GM19324 (cell line): ENCODE results near the gene PLD2.

ENCODE experiments used
- ATAC-seq: cut with Tn5 transposase; IDR thresholded peaks from one replicate; pipeline ENCODE4 v1.9.1; 2021; ENCODE audit warnings: mild to moderate bottlenecking, moderate library complexity; ENCODE audit not compliant: unreplicated experiment, low FRiP score

Gene PLD2

DNA sequence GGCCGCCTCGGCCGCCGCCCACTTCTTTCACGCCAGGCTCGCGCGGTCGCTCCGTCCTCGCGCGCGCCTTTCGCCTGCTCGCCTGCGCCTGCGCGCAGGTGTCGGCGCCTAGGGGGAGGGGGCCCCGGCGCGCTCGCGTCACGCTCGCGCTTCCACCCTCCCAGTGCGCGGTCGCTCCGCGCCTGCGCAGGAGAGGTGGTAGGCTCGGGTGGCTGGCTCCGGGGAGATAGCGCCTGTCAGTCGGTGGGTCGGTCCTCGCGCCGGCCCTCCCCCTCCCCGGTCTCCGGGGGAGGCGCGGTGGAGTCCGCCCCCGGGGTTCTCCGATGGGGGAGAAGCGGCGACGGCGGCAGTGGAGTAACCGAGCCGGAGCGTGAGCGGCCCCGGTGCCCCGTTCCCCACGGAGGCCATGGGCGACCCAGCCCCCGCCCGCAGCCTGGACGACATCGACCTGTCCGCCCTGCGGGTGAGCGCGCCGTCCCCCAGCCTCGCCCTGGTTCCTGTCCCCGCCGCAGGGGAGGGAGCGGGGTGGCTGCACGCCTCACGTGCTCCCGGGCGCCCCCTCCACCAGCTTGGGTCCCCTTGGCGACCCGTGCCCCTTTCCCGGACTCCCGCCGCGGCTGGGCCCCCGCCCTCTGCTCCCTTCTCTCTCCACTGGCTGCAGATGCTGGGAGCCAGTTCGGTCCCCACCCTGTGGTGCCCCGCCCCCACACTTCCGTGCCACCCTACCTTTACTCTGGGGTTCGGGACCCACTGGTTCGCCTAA, 26.4 kb downstream of the PLD2 start, which contains the start of gene MINK1:
Gene MINK1, plus strand, starts transcription at position 163 of the 763 bp plus-strand sequence. Its CDS starts 244 bp downstream, at position 407.
- peak; percentile 97 for ATAC-seq

DNA sequence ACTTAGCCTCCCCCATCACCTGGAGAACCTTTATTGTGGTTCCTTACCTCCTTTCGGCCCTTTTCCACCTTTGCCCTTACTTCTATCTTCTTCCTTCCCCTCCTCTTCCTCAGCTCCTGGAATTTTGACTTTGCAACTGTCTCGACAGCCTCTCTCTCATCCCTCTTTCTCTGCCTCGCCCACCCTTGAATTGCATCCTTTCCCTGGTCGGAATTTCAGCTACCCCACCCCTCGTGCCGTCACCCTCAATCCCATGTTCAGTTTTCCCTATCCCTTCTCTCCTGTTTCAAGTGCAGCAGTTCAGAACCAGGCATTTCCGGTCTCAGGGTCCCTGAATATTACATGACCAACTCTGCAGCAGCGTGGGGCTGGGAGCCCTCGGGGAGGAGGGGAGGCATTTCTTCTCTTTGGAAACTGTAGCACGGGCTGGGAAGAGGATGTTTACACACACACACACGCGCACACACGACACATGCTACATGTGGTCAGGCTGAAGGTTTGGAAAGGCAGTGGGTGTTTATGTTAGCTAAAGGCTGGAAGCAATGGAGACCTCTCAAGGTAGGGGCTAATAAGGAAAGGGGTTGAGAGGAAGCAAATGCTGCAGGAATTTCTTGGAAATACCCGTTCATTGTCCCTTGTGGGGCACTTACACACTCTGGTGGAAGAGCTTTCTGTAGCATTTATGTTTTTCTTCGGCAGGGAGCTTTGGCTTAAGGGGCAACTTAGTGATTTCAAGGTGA, 27.2 kb downstream of the PLD2 start:
- ATAC-seq = no peak

DNA sequence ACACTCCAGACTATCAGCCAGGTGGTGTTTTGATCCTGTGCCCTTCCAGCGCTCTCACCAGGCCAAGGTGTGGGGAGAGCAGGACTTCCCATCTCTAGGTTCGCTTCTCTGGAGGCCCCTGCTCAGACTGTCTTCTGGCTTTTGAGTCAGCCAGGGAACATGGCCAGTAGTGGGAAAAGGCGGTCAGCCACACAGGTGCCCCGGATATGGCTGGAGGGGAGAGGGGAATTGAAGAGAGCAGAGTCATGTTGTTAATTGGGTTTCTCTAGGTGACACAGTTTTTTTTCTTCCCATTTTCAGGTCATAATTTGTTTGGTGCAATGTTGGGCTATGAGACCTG, 27.7 kb downstream of the PLD2 start:
- ATAC-seq = no peak

DNA sequence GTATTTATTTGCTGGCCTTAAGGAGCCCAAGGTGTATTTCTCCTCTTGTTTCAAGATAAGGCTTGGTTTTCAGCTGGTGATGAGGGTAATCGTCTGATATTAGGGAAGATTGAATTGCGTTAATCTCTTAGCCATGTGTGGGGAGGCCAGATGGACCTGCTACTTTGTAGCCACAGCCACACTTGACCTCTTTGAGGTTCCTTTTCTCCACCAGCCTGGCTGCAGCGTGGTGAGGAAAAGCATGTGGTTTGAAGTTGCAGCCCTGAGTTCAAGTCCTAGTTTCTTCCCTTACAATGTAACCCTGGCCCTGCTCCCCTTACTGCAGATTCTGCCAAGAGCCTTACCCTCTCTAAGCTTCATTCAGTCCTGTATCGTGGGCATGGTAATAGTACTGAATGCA, 29.3 kb downstream of the PLD2 start:
- no peak for ATAC-seq

DNA sequence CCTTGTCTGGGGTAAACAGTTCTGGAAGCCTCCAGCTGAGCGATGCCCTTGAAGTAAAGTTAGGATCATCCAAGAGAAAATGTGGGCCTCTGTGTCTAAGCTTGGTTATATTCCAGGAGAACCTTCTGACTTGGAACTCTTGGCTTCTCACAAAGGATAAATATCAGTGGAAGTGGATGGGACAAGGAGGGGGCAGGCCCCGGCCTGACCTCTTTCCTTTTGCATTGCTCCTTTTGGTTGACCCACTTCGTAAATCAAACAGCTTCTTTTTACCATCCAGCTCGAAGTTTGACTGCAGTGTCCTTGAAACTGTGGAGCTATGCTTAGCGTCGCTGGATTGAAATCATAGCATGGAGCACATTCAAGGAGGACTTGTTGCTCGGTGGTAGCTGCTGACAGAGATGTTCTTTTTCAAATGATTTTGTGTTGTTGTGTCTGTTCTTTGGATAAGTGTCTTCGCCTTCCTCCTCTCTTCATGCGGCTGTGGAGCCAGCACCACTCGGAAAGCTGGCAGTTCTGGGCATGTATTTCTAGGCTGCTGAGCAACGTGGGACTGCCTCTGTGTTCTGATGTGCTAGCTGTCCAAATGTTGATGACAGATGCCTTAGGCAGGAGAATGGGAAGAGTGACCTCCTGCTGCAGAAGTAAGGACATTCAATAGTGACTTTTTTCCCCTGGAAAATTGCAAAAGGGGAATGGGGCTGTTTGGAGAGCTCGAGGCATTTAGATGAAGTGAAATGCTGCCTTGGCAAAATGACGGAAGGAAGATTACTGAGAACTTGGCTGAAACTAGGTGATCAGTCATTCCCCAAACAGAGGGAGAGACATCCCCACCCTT, 30.7 kb downstream of the PLD2 start:
- no peak for ATAC-seq

DNA sequence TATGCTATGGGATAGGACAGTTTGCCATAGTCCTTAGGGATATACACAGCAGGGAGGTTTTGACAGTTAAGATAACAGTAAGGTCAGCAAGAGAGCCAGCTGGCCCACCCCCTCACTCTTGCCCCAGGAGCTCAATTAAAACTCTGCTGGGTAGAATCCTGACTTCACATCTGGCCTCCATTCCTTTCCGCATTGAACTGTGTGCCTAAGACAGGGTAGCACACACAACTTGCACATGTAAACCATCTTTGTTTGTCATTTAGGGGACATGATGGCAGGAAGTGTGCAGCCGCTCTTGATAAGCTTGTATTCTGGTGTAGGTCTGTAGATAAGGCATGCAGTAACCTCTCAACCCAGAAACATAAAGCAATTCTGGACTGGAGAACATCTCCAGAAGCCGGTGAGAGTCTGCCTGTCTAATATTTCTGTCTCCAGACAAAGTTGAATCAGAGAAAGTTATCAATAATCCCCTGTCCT, 31.4 kb downstream of the PLD2 start:
- no peak for ATAC-seq

DNA sequence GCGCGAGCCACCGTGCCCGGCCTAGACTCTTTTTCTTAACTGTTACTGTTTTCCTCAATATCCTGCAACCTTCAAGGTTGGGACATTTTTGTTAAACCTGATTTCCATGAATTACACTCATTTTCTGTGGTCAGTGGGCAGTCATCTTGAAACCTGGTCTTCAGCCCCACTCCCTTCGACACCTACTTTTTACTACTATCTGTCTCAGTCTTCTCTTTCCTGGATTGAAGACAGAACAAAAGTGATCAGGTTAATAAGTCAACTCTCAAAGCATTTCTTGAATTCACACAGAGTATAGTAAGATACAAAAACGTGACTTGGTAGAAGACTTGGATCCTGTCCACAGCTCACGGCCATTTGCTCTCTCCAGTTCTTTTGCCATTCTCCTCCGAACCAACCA, 32.3 kb downstream of the PLD2 start:
- ATAC-seq = no peak

DNA sequence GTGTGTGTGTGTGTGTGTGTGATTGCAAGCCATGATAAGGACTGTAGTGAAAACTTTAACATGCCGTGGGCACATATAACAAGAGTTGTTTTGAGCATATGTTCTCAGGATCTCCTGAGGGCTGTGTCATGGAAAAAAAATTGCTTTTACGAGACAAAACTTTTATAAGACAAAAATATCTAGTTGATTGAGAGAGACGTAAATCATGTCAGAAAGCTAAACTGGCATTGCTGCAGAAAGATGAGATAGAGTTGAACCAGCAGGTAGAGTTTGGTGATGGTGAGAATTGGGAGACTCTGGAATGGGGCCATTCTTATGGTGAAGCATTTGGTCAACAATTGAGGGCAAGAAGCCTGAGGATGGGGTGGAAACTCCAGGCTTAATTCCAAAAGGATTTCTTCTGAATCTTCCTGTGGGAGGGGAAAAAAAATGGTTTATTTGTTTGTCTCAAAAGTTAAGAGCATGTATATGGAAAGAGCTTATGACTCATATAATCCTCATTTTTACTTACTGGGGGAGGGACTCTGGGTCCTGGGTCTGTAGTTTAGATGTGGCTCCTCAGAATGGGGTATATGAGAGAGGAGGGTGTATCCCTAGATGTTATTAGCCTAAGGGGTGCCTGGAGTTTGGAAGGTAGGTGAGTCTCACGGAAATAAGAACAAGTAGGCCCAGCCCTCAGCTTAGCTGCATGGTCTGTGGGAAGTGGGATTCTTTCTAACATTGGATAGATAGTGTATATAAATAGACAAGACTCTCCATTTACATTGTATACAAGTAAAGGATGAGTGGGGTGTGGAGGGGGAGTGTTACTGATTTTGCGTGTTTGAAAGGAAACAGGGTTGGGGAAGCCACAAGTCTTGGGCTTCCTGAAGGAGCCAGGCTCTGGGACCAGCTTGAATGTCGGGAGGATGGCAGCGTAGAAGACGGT, 33.3 kb downstream of the PLD2 start:
- ATAC-seq = no peak

DNA sequence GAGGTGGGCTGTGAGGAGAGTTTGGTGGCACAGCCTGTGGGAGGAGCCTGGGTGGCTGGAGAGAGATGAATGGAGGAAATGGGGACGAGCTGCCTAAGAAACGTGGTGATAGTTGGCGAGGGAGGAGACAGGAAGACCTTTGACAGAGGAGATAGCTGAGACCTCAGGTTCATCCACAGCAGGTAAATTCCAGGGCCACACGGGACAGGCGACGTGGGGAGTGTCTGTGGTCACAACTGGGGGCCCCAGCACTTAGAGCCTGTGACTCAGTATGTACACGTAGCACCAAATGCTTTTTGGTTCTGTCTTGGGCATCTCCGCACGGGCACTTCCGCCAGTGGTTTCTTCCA, 33.9 kb downstream of the PLD2 start:
- no peak for ATAC-seq

DNA sequence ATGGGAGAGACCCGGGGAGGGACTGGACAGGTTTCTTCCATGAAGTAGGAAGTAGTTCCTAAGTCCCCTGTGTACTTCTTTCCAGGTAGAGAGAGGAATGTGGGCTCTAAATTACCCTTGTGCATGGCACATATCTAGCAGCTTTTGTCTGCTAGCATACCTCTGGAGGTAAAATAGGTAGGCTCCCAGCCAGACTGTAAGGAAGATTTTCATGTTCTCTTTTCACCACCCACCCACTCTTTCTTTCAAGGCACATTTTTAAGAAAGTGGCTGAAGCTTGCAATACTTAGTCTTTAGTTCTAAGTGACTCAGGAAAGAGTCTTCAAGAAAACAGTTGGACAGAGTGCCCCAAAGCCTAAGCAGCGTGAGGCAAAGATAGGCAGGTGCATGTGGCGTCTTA, 35.4 kb downstream of the PLD2 start:
- ATAC-seq = no peak

DNA sequence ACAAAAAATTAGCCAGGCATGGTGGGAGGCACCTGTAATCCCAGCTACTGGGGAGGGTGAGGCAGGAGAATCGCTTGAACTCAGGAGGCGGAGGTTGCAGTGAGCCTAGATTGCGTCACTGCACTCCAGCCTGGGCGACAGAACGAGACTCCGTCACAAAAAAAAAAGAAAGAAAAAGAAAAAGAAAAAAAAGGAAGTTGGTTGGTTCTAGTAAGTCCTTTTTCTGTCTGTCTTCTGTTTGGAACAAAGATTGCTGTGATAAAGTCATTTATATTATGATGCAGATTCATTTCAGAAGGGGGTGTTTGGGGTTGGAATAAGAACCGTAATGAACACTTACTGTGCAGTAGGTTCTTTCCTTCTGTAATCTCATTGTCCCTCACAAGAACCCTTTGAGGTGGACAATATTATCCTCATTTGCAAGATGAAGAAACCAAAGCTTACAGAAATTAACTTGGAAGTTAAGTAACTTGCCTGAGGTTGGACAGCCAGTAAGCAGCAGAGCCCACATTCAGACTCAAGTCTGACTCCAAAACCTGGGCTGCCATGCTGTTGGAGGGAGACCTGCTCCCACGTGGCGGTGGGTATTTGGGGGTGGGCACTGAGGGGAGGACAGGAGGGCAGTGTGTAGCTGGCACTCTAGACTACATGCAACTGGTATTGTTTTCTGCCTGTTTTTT, 36.5 kb downstream of the PLD2 start:
- no peak for ATAC-seq

DNA sequence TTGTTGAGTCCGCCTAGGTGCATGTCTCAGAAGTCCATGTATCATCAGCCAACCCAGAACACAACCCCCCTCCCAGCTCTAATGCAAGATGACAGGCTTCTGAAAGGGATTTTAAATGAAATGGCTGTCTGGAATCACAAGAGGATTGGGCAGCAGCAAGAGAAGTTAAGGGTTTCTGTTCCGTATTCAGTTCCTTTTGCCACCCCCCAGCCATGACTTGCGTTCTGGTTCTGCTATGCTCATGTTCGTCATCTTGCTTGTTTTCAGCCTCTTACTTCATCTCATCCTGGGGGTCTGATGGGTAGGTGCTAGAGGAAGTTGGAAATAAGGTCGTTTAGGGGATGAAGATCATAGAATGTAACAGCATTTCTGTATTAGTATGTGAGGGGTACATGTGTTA, 38.2 kb downstream of the PLD2 start:
- no peak for ATAC-seq

DNA sequence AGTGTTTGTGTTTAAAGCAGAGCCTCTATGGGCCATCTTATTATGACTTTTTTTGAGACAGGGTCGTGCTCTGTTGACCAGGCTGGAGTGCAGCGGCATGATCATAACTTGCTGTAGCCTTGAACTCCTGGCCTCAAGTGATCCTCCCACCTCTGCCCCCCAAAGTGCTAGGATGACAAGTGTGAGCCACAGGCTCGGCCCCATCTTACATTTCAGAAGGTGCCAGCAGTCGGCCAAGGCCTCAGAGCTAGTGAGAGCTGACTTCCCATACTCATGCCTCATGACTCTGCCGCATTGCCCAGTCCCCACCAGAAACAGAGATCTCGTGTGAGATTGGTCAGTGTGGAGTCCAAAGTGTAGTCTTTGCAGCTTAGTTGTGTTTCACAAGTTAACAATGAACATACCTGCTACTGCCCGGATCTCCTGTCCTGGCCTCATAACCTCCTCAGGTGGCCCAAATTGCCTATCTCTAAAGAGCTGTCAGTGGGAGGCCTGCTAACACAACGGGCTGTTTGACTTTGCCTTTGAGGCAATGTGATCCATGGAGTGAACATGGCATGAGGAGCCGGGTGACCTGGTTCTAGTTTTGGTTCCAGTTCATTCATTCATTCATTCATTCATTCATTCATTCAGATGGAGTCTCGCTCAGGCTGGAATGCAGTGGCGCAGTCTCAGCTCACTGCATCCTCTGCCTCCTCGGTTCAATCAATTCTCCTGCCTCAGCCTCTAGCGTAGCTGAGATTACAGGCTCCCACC, 39.9 kb downstream of the PLD2 start:
- ATAC-seq = no peak

DNA sequence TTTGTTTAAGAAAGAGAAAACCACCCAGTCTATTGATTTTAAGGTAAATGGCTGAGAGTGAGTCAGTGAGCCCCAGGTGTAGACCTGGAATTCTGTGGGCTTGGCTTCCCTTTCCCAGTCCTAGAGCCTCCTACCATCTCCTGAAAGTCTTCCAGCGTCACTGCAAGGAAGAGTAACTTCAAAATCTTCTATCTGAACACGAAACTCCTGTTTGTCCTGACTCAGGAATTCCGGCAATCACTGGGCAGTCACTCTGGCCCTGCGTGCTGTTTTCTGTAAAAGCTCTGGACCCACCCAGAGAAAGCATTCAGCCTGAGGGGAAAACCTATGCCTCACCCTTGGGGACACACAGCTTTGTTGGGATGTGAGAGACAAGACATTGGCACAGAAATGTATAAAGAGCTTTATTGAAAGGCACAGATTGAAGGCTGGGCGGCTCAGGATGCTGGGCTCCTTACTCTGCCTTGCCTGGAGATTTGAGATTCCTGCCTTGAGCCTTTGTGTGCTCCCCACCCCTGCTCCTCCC, 42.1 kb downstream of the PLD2 start:
- ATAC-seq = no peak

DNA sequence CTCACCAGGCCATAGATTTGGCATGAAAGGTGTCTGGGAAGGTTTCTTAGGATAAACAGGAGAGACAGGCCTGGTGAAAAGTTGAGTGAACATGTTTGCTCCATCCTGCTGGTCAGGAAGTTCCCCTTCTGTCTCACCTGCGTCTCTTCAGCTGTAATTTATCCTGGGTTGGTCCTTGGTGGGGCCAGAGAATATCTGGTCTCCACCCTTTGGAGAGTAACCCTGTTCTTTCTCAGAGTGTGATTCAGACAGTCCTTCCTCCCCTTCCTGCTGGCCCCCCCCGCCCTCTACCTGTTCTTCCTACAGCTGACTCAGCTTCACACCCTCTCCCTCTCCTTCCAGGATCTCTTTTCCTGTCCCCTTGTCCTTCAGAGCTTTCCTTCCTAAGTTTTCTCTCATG, 43.3 kb downstream of the PLD2 start:
- no peak for ATAC-seq

DNA sequence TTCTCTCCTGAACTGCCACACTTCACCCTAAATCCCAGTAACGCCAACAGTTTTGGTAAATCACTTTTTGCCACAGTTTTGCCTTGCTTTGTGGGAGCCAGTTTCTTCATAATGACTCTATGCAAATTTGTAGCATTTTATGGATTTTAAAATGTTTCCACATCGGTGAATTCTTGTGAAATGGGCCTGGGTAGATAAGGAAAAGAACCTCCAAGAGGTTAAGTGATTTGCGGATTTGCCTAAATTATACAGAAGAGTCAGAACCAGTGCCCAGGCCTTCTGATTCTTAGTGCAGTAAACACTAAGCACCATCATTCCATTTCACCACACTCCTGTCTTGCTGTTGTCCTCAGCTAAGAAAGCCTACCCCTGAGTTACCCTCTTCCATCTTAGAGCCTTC, 44.1 kb downstream of the PLD2 start:
- no peak for ATAC-seq

DNA sequence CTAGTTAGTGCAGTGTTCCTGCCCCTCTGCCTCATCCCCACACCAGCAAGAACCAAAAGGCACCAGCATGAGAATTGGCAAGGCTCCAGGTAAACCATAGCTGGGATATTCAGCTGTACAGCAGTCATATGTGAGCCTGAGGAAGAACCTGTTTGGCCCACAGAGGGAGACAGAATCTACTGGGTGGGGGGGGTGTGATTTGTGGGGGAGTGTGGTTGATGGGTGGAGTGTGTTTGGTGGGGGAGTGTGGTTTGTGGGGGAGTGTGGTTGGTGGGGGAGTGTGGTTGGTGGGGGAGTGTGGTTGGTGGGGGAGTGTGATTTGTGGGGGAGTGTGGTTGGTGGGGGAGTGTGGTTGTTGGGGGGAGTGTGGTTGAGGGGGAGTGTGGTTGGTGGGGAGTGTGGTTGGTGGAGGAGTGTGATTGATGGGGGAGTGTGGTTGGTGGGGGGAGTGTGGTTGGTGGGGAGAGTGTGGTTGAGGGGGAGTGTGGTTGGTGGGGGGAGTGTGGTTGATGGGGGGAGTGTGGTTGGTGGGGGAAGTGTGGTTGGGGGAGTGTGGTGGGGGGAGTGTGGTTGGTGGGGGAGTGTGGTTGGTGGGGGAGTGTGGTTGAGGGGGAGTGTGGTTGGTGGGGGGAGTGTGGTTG, 45.7 kb downstream of the PLD2 start:
- no peak for ATAC-seq

DNA sequence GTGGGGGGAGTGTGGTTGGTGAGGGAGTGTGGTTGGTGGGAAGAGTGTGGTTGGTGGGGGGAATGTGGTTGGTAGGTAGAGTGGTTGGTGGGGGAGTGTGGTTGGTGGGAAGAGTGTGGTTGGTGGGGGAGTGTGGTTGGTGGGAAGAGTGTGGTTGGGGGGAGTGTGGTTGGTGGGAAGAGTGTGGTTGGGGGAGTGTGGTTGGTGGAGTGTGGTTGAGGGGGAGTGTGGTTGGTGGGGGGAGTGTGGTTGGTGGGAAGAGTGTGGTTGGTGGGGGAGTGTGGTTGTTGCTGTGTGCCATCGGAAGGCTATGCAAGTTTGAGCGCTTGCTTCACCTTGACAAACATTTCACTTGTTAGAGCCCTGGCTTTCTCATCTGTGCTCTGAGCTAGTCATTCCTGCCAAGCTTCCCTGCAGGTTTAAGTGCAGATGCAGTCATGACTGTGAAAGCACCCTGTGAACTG, 46.3 kb downstream of the PLD2 start:
- ATAC-seq = no peak
